K562 (cell line): Measurements from ENCODE around the gene FSD1L.

Experiments used
- ARID2 ChIP-seq: fragments of 450-650 bp; IDR thresholded peaks from 2 replicates; pipeline ENCODE4 v1.6.1; 2017; ENCODE audit warnings: antibody characterized with exemption, mild to moderate bottlenecking
- TF ChIP-seq, protein P1 (sequence below): fragments of 450-650 bp; formaldehyde crosslinking; IDR thresholded peaks from 2 replicates; pipeline ENCODE4 v1.4.0; 2022; ENCODE audit warnings: missing genetic modification characterization
- TF ChIP-seq, protein P2 (sequence below): fragments of 450-650 bp; IDR thresholded peaks from 2 replicates; pipeline ENCODE4 v1.6.1; 2016; ENCODE audit warnings: missing biosample characterization, missing genetic modification characterization

DNA sequence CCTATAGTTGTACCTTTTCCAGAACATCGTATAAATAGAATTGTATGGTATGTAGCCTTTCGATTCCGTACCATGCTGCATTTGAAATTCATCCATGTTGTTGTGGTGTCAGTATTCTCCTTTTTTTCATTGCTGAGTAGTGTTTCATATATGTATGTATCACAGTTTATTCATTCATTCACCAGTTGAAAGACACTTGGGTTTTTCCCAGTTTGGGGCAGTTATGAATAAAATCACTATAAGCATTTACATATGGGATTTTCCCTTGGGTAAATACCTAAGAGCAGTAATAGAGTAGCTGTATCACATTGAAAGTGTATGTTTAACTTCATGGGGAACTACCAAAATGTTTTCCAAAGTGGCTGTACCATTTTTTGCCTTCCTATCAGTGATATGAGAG, 94.0 kb downstream of the FSD1L start:
- TF ChIP-seq, protein P1, sequence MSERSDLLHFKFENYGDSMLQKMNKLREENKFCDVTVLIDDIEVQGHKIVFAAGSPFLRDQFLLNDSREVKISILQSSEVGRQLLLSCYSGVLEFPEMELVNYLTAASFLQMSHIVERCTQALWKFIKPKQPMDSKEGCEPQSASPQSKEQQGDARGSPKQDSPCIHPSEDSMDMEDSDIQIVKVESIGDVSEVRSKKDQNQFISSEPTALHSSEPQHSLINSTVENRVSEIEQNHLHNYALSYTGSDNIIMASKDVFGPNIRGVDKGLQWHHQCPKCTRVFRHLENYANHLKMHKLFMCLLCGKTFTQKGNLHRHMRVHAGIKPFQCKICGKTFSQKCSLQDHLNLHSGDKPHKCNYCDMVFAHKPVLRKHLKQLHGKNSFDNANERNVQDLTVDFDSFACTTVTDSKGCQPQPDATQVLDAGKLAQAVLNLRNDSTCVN (CRISPR knock-in tag) = no peak
- no peak for TF ChIP-seq ARID2
- TF ChIP-seq, protein P2, sequence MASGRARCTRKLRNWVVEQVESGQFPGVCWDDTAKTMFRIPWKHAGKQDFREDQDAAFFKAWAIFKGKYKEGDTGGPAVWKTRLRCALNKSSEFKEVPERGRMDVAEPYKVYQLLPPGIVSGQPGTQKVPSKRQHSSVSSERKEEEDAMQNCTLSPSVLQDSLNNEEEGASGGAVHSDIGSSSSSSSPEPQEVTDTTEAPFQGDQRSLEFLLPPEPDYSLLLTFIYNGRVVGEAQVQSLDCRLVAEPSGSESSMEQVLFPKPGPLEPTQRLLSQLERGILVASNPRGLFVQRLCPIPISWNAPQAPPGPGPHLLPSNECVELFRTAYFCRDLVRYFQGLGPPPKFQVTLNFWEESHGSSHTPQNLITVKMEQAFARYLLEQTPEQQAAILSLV (tag) = no peak
